ENCODE data around the gene ZNF532. TPM values are rescaled to one million over a fixed set of nuclear protein-coding genes. Genes with fewer than 3 reads are reported as not detected.
A peak's percentile ranks its signal among the peaks of the same experiment; 100 is the strongest.

The ZNF532 gene
- total and polyA plus RNA-seq, 4 donors: 19.3 to 194 (median 113) TPM

DNA sequence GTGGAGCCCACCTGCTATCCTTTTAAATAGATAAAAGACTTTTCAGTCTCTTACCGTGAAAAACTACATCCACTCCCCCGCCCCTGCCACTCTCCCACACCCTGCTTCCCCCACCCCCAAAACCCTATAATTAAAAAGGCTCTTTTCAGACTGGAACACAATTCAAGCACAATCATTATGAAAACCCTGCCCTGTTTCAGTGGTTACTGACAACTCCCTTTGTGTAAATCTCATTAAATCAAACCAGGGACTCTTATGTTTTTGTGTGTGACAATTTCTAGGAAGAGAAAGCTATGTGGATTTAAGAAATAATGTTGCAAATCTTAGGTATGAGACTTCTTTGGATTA lies 21.0 kb upstream of the ZNF532 start:
- DNase-seq: no peak
- H3K4me3 ChIP-seq (ENCODE audit: low read length in 2 of 2): no peak overlapping the region
- no peak overlapping the region for H3K27ac ChIP-seq (ENCODE audit: low read depth in 1 of 2, low read length in 2 of 2)
- intact Hi-C loops (cut with DNase I): no loop called here
- H3K27me3 ChIP-seq (ENCODE audit: control insufficient read depth in 1 of 2, insufficient read depth in 2 of 2, low read length in 1 of 2): no peaks in the 10 kb centered on the region
- no peaks in the 10 kb centered on the region for H3K36me3 ChIP-seq (ENCODE audit: control insufficient read depth in 1 of 2, insufficient read depth in 2 of 2, low read length in 1 of 2)
- no peak for ATAC-seq (ENCODE audit: low FRiP score)
- H3K9me3 ChIP-seq (ENCODE audit: control insufficient read depth, low read length): no peaks in the 10 kb centered on the region
- 89 to 95% methylated on average over 2 of the region's 2 CpGs for WGBS, 2 donors
- no peaks in the 10 kb centered on the region for H3K4me1 ChIP-seq (ENCODE audit: control insufficient read depth in 1 of 2, insufficient read depth in 2 of 2, low read length in 2 of 2)

- no peaks in the 10 kb centered on the region for H3K9me3 ChIP-seq (ENCODE audit: control insufficient read depth, low read length)
- no peaks in the 10 kb centered on the region for H3K4me1 ChIP-seq (ENCODE audit: control insufficient read depth in 1 of 2, insufficient read depth in 2 of 2, low read length in 2 of 2)
- H3K27ac ChIP-seq (ENCODE audit: low read depth in 1 of 2, low read length in 2 of 2): no peak overlapping the region
- H3K4me3 ChIP-seq (ENCODE audit: low read length in 2 of 2): no peak overlapping the region
- H3K27me3 ChIP-seq (ENCODE audit: control insufficient read depth in 1 of 2, insufficient read depth in 2 of 2, low read length in 1 of 2): no peaks in the 10 kb centered on the region
- no peaks in the 10 kb centered on the region for H3K36me3 ChIP-seq (ENCODE audit: control insufficient read depth in 1 of 2, insufficient read depth in 2 of 2, low read length in 1 of 2)
- DNase-seq (no peak), ATAC-seq (ENCODE audit: low FRiP score) (peak; percentile 47)
- 27 to 29% methylated on average over 4 of the region's 4 CpGs for WGBS, 2 donors
- intact Hi-C loops (cut with DNase I): no loop called here
Measured at GRCh38 chr18:58844871-58845270, 19.8 kb upstream of the ZNF532 start.

DNA sequence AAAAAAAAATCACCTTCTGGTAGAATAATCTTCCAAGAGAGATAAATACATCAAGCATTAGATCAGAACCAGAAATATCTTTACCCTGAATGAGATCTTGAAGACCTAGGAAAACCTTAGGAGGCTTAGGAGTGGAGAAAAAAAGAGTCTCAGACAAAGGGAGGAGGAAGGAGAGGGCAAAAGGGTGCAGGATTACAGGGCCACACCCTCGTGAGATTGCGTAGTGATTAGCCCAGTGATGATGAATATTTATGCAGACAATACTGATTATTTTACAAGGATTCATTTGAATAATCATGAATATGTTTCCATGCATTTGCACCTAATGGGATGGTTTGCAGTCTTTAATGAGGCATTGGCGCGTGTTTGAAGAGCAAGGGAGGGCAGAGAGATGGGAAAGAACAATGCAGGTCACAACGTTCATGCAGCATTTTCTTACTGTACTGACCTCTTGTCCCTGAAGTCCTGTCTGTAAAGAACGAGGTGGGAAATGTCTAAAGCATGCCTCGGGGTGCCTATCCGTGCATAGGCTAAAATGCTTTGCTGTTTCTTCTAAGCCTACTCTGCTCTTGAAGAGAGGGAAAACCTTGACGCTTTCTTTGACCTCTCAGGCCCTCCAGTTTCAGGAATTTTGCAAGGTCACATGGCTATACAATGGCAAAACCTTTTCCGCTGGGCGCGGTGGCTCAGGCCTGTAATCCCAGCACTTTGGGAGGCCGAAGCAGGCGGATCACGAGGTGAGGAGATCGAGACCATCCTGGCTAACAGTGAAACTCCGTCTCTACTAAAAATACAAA lies 18.6 kb upstream of the ZNF532 start:
- ATAC-seq (ENCODE audit: low FRiP score) (no peak), DNase-seq (no peak)
- no peaks in the 10 kb centered on the region for H3K27me3 ChIP-seq (ENCODE audit: control insufficient read depth in 1 of 2, insufficient read depth in 2 of 2, low read length in 1 of 2)
- no peak overlapping the region for H3K4me3 ChIP-seq (ENCODE audit: low read length in 2 of 2)
- intact Hi-C loops (cut with DNase I): no loop called here
- H3K36me3 ChIP-seq (ENCODE audit: control insufficient read depth in 1 of 2, insufficient read depth in 2 of 2, low read length in 1 of 2): no peaks in the 10 kb centered on the region
- H3K9me3 ChIP-seq (ENCODE audit: control insufficient read depth, low read length): no peaks in the 10 kb centered on the region
- H3K27ac ChIP-seq (ENCODE audit: low read depth in 1 of 2, low read length in 2 of 2): no peak overlapping the region
- peaks cover 1 to 8% of the 10 kb centered on the region in 2 donors for H3K4me1 ChIP-seq (ENCODE audit: control insufficient read depth in 1 of 2, insufficient read depth in 2 of 2, low read length in 2 of 2)
- WGBS, 2 donors: 94 to 96% methylated on average over 17 of the region's 17 CpGs

DNA sequence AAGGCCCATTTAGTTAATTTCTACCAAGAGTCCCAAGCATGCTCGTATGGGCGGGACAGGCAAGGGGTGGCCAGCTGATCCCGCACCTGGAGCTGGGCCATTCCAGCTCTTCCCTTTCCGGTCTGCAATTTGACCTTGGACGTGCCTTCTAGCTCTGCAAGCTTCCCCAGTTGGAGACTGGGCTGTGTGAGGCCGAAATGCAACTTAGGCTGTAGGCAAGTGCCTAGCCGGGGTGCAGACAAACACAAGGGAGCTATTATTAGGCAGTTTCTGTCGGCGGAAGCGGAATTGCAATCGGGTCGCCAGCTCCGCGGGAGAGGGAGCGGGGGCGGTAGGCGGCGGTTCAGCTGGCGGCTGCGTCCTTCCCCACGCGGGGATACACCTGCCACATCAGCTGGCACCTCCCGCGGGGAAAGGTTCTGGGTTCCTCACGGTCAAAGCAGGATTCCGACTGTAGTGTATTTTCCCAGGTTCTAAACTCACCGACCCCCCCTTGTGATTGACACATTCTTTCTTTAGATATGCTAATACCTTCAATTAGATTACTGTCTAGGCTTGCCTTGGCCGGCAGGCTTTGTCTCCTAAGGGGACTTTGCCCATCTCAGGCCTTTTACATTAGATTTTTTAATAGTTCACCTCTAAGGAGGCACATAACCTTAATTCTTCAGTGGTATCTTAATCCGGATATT lies 17.1 kb upstream of the ZNF532 start:
- Histone ChIP-seq H3K9me3 (ENCODE audit: control insufficient read depth, low read length) (no peaks in the 10 kb centered on the region), H3K27me3 (ENCODE audit: control insufficient read depth in 1 of 2, insufficient read depth in 2 of 2, low read length in 1 of 2) (no peaks in the 10 kb centered on the region), H3K4me1 (ENCODE audit: control insufficient read depth in 1 of 2, insufficient read depth in 2 of 2, low read length in 2 of 2) (peaks cover 1 to 8% of the 10 kb centered on the region in 2 donors), H3K4me3 (ENCODE audit: low read length in 2 of 2) (no peak overlapping the region), H3K27ac (ENCODE audit: low read depth in 1 of 2, low read length in 2 of 2) (no peak overlapping the region), H3K36me3 (ENCODE audit: control insufficient read depth in 1 of 2, insufficient read depth in 2 of 2, low read length in 1 of 2) (no peaks in the 10 kb centered on the region)
- intact Hi-C loops (cut with DNase I): no loop called here
- DNase-seq (peak in 1 of 2 donors; percentile 59), ATAC-seq (ENCODE audit: low FRiP score) (no peak)
- 55 to 61% methylated on average over 29 of the region's 29 CpGs for WGBS, 2 donors

GRCh38 chr18:58848685-58849084 lies 16.0 kb upstream of the ZNF532 start:
- H3K9me3 ChIP-seq (ENCODE audit: control insufficient read depth, low read length): no peaks in the 10 kb centered on the region
- no peak overlapping the region for H3K27ac ChIP-seq (ENCODE audit: low read depth in 1 of 2, low read length in 2 of 2)
- peaks cover 1 to 10% of the 10 kb centered on the region in 2 donors for H3K4me1 ChIP-seq (ENCODE audit: control insufficient read depth in 1 of 2, insufficient read depth in 2 of 2, low read length in 2 of 2)
- ATAC-seq (ENCODE audit: low FRiP score): no peak
- DNase-seq: no peak
- WGBS, 2 donors: 97% methylated on average over 3 of the region's 3 CpGs
- H3K36me3 ChIP-seq (ENCODE audit: control insufficient read depth in 1 of 2, insufficient read depth in 2 of 2, low read length in 1 of 2): no peaks in the 10 kb centered on the region
- no peak overlapping the region for H3K4me3 ChIP-seq (ENCODE audit: low read length in 2 of 2)
- H3K27me3 ChIP-seq (ENCODE audit: control insufficient read depth in 1 of 2, insufficient read depth in 2 of 2, low read length in 1 of 2): no peaks in the 10 kb centered on the region
- intact Hi-C loops (cut with DNase I): no loop called here

DNA sequence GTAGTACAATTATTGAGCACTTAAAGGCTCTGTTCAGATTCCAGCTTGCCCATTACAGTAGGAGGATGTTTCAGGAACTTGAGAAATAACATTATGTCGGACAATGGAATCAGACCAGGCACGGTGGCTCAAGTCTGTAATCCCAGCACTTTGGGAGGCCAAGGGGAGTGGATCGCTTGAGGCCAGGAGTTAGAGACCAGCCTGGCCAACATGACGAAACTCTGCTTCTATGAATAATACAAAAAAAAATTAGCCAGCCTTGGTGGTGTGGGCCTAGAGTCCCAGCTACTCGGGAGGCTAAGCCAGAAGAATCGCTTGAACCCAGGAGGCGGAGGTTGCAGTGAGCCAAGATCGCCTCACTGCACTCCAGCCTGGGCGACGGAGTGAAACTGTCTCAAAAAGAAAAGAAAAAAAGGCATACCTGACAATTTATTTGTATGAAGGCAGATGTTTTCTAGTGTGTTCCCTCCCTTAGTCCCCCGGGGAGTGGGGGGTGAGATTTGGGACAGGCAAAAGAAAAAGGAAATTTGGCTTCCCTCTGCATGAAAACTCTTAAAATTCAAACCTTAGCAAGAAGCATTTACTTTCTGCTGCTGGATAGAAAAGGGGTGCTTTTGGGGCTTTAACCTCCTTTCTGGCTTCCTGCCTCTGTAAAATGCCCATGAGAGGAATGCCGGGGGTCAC lies 13.7 kb upstream of the ZNF532 start:
- Histone ChIP-seq H3K27ac (ENCODE audit: low read depth in 1 of 2, low read length in 2 of 2) (peak overlapping the region; percentile 56 to 70), H3K9me3 (ENCODE audit: control insufficient read depth, low read length) (no peaks in the 10 kb centered on the region), H3K4me3 (ENCODE audit: low read length in 2 of 2) (no peak overlapping the region), H3K27me3 (ENCODE audit: control insufficient read depth in 1 of 2, insufficient read depth in 2 of 2, low read length in 1 of 2) (no peaks in the 10 kb centered on the region), H3K4me1 (ENCODE audit: control insufficient read depth in 1 of 2, insufficient read depth in 2 of 2, low read length in 2 of 2) (peaks cover 1 to 10% of the 10 kb centered on the region in 2 donors), H3K36me3 (ENCODE audit: control insufficient read depth in 1 of 2, insufficient read depth in 2 of 2, low read length in 1 of 2) (no peaks in the 10 kb centered on the region)
- ATAC-seq (ENCODE audit: low FRiP score): peak; percentile 70
- DNase-seq: peak in 1 of 2 donors; percentile 61
- intact Hi-C loops (cut with DNase I): no loop called here
- 7 to 22% methylated on average over 12 of the region's 12 CpGs for WGBS, 2 donors

DNA sequence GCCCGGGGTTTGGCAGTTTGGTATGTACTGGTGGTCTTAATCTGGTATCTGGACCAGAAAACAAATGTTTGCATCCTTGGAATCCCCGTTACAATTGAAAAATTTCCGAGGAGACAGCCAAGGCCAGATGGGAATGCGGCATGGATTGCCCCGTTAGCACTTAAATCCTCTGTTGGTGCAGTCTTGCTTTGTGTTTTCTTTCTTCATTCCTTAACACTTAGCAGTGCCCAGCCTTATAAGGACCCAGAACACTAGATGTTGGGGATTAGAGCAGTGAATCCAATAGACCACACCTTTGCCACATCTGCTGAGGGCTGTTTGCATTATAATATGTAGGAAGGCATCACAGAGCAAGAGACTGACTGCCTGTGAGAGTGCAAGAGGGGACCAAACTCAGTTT lies 12.8 kb upstream of the ZNF532 start:
- WGBS, 2 donors: 0 to 4% methylated on average over 5 of the region's 5 CpGs
- DNase-seq: no peak
- intact Hi-C loops (cut with DNase I): no loop called here

GRCh38 chr18:58852629-58853028 lies 12.0 kb upstream of the ZNF532 start:
- H3K36me3 ChIP-seq (ENCODE audit: control insufficient read depth in 1 of 2, insufficient read depth in 2 of 2, low read length in 1 of 2): no peaks in the 10 kb centered on the region
- 92 to 94% methylated on average over 4 of the region's 4 CpGs for WGBS, 2 donors
- H3K4me3 ChIP-seq (ENCODE audit: low read length in 2 of 2): no peak overlapping the region
- H3K27ac ChIP-seq (ENCODE audit: low read depth in 1 of 2, low read length in 2 of 2): no peak overlapping the region
- no peak for DNase-seq
- no peaks in the 10 kb centered on the region for H3K27me3 ChIP-seq (ENCODE audit: control insufficient read depth in 1 of 2, insufficient read depth in 2 of 2, low read length in 1 of 2)
- intact Hi-C loops (cut with DNase I): no loop called here
- H3K4me1 ChIP-seq (ENCODE audit: control insufficient read depth in 1 of 2, insufficient read depth in 2 of 2, low read length in 2 of 2): peaks cover 1 to 10% of the 10 kb centered on the region in 2 donors
- no peak for ATAC-seq (ENCODE audit: low FRiP score)
- H3K9me3 ChIP-seq (ENCODE audit: control insufficient read depth, low read length): no peaks in the 10 kb centered on the region

More for the DNA sequence above, 12.8 kb upstream of the ZNF532 start:
- peak; percentile 14 for ATAC-seq (ENCODE audit: low FRiP score)
- H3K9me3 ChIP-seq (ENCODE audit: control insufficient read depth, low read length): no peaks in the 10 kb centered on the region
- H3K27ac ChIP-seq (ENCODE audit: low read depth in 1 of 2, low read length in 2 of 2): peak overlapping the region in 1 of 2 donors; percentile 68
- H3K36me3 ChIP-seq (ENCODE audit: control insufficient read depth in 1 of 2, insufficient read depth in 2 of 2, low read length in 1 of 2): no peaks in the 10 kb centered on the region
- H3K27me3 ChIP-seq (ENCODE audit: control insufficient read depth in 1 of 2, insufficient read depth in 2 of 2, low read length in 1 of 2): no peaks in the 10 kb centered on the region
- no peak overlapping the region for H3K4me3 ChIP-seq (ENCODE audit: low read length in 2 of 2)
- peaks cover 1 to 10% of the 10 kb centered on the region in 2 donors for H3K4me1 ChIP-seq (ENCODE audit: control insufficient read depth in 1 of 2, insufficient read depth in 2 of 2, low read length in 2 of 2)
